ENCODE data around the gene TEP1. TPM values are rescaled to one million over a fixed set of nuclear protein-coding genes. Genes with fewer than 3 reads are reported as not detected.

TEP1 gene
- polyA plus RNA-seq, 3 donors = 2.3 to 78.9 (median 7.1) TPM

DNA sequence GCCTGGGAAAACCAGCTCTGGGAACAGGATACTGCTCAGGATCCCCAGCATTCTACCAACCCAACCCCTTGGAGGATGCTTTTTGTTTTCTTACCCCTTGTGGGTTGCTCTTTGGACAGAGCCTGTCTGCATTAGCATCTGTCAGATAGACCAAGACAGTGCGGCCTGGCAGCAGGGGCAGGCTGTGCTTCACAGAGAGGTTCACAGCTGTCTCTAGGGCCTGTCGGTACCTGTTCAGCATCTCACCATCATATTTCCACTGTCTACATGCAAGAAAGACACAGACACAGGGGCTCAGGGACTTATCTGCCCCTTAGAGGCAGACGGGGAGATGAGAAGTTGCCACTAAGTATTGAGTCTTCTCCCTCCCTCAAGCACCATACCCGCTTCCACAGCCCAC is 21.8 kb downstream of the TEP1 start:
- H3K36me3 ChIP-seq (replicated peaks in 1 of 2; ENCODE audit: control insufficient read depth in 1 of 2, insufficient read depth in 2 of 2, low read length in 2 of 2) = peaks cover 86 to 91% of the 10 kb centered on the region in 2 donors
- no peak for TF ChIP-seq CTCF (IDR thresholded peaks at IDR 0.05)
- no peaks in the 10 kb centered on the region for H3K9me3 Mint-ChIP-seq
- H3K4me3 ChIP-seq (replicated peaks in 1 of 3; ENCODE audit: low read depth in 2 of 3, low read length in 3 of 3) = no peak overlapping the region
- peaks cover 48% of the 10 kb centered on the region for H4K20me1 ChIP-seq (ENCODE audit: insufficient read depth, low read length)
- 100% methylated on average over 2 of the region's 4 CpGs for WGBS (ENCODE audit: insufficient coverage)
- H3K4me3 Mint-ChIP-seq = no peak overlapping the region
- H3K79me2 ChIP-seq (ENCODE audit: insufficient read depth, low read length) = no peaks in the 10 kb centered on the region
- no peak for DNase-seq
- intact Hi-C loops (cut with micrococcal nuclease) = no loop called here
- no peak overlapping the region for H3K27ac Mint-ChIP-seq
- H3K4me1 Mint-ChIP-seq = peaks cover 14% of the 10 kb centered on the region
- H3K4me2 ChIP-seq (replicated peaks; ENCODE audit: extremely low read depth, low read length, poor library complexity, severe bottlenecking) = no peak overlapping the region
- H3K27ac ChIP-seq (ENCODE audit: low read depth in 1 of 2, low read length in 2 of 2) = no peak overlapping the region
- no peak overlapping the region for H2AFZ ChIP-seq (ENCODE audit: insufficient read depth, low read depth, low read length, poor library complexity, severe bottlenecking)
- no peaks in the 10 kb centered on the region for H3K27me3 ChIP-seq (ENCODE audit: control insufficient read depth in 2 of 2, insufficient read depth in 2 of 2, low read length in 2 of 2)
- H3K9me3 ChIP-seq (replicated peaks in 1 of 2; ENCODE audit: control insufficient read depth in 1 of 2, insufficient read depth in 1 of 2, low read length in 2 of 2) = no peaks in the 10 kb centered on the region
- H3K9ac ChIP-seq (ENCODE audit: insufficient read depth, low read length, poor library complexity, severe bottlenecking) = no peak overlapping the region
- no peaks in the 10 kb centered on the region for H3K27me3 Mint-ChIP-seq (ENCODE audit: low read depth in 3 of 3)
- peaks cover 82 to 97% of the 10 kb centered on the region in 2 donors for H3K36me3 Mint-ChIP-seq
- H3K4me1 ChIP-seq (ENCODE audit: control insufficient read depth in 1 of 2, insufficient read depth in 2 of 2, low read length in 2 of 2) = peaks cover 12 to 16% of the 10 kb centered on the region in 2 donors

GRCh38 chr14:20388159-20388558 is 25.1 kb downstream of the TEP1 start:
- peak overlapping the region; percentile 33 to 80 for H3K27ac ChIP-seq (ENCODE audit: low read depth in 1 of 2, low read length in 2 of 2)
- intact Hi-C loops (cut with micrococcal nuclease) = no loop called here
- 84% methylated on average over 3 of the region's 4 CpGs for WGBS (ENCODE audit: insufficient coverage)

More at GRCh38 chr14:20388159-20388558, 25.1 kb downstream of the TEP1 start:
- no peaks in the 10 kb centered on the region for H3K9me3 ChIP-seq (replicated peaks in 1 of 2; ENCODE audit: control insufficient read depth in 1 of 2, insufficient read depth in 1 of 2, low read length in 2 of 2)
- no peaks in the 10 kb centered on the region for H3K27me3 ChIP-seq (ENCODE audit: control insufficient read depth in 2 of 2, insufficient read depth in 2 of 2, low read length in 2 of 2)
- peaks cover 90 to 92% of the 10 kb centered on the region in 2 donors for H3K36me3 ChIP-seq (replicated peaks in 1 of 2; ENCODE audit: control insufficient read depth in 1 of 2, insufficient read depth in 2 of 2, low read length in 2 of 2)
- Mint-ChIP-seq H3K27me3 (ENCODE audit: low read depth in 3 of 3) (no peaks in the 10 kb centered on the region), H3K4me3 (peak overlapping the region in 1 of 2 donors; percentile 26), H3K36me3 (peaks cover 84 to 94% of the 10 kb centered on the region in 2 donors), H3K9me3 (no peaks in the 10 kb centered on the region), H3K4me1 (peaks cover 14% of the 10 kb centered on the region), H3K27ac (peak overlapping the region; percentile 73 to 90 (median 87))
- TF ChIP-seq CTCF (IDR thresholded peaks at IDR 0.05) = no peak
- no peak overlapping the region for H3K9ac ChIP-seq (ENCODE audit: insufficient read depth, low read length, poor library complexity, severe bottlenecking)
- no peaks in the 10 kb centered on the region for H3K79me2 ChIP-seq (ENCODE audit: insufficient read depth, low read length)
- no peak overlapping the region for H2AFZ ChIP-seq (ENCODE audit: insufficient read depth, low read depth, low read length, poor library complexity, severe bottlenecking)
- DNase-seq = no peak
- peaks cover 12 to 16% of the 10 kb centered on the region in 2 donors for H3K4me1 ChIP-seq (ENCODE audit: control insufficient read depth in 1 of 2, insufficient read depth in 2 of 2, low read length in 2 of 2)
- H3K4me2 ChIP-seq (replicated peaks; ENCODE audit: extremely low read depth, low read length, poor library complexity, severe bottlenecking) = no peak overlapping the region
- peaks cover 49% of the 10 kb centered on the region for H4K20me1 ChIP-seq (ENCODE audit: insufficient read depth, low read length)
- H3K4me3 ChIP-seq (replicated peaks in 1 of 3; ENCODE audit: low read depth in 2 of 3, low read length in 3 of 3) = no peak overlapping the region

All from CD14-positive monocyte (primary cell).